Muscle layer of colon (tissue), 2 donors: ENCODE results near the gene AFAP1L2.

Source experiments
- H3K27ac ChIP-seq: one replicate; pipeline ENCODE4 v1.7.0; 2013; ENCODE audit warnings: low read depth, mild to moderate bottlenecking, low read length, moderate library complexity
- H3K27me3 ChIP-seq, 2 donors: one replicate each; pipeline ENCODE4 v1.7.0; 2013; ENCODE audit warnings: low read length in 2 of 2, mild to moderate bottlenecking in 2 of 2; ENCODE audit not compliant: insufficient read depth in 2 of 2, control insufficient read depth in 1 of 2
- H3K36me3 ChIP-seq: one replicate; pipeline ENCODE4 v1.7.0; 2013; ENCODE audit warnings: mild to moderate bottlenecking, low read length; ENCODE audit not compliant: insufficient read depth
- H3K4me1 ChIP-seq: one replicate; pipeline ENCODE4 v1.7.0; 2013; ENCODE audit warnings: mild to moderate bottlenecking, low read length; ENCODE audit not compliant: insufficient read depth
- H3K4me3 ChIP-seq, 2 donors: one replicate each; pipeline ENCODE4 v1.7.0; 2013; ENCODE audit warnings: low read length in 2 of 2, low read depth in 1 of 2, mild to moderate bottlenecking in 1 of 2, moderate library complexity in 1 of 2
- H3K9ac ChIP-seq: one replicate; pipeline ENCODE4 v1.7.0; 2013; ENCODE audit warnings: low read length
- H3K9me3 ChIP-seq: one replicate; pipeline ENCODE4 v1.7.0; 2013; ENCODE audit warnings: mild to moderate bottlenecking, low read length
- donor health status: abdominal sarcoma.
- donor health status: Adenocarcinoma of cecum.

Gene AFAP1L2

DNA sequence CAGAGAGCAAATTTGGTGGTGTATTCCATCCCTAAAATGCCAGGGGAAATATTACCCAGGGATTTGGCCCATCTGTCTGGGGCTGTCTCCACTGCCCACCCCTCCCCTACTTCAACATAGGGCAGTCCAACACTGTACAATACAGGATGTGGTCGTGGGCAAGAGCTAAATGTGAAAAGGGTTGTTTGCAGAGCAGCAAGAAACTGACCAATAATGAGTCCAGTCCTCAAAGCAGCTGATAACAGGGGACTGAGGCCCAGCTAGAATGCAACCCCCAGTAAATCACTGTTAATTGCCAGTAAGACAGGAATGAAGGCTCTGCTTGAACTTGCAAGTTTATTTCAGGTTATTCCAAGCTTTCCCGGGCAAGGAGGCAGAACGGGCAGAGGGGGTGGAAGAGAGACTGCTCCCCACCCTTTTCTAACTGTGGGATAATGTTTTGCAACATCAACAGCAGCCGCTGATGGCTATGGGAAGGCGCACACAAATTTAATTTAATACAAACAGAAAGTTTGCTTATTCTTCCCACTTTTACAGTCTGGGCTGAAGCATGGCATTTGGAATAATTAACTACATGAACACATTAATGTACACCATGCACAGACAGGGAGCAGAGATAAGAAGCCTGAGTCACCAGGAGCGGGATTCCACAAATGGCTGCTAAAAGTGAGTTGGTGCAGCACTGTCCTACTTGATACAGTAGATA lies 36.8 kb downstream of the AFAP1L2 start:
- Histone ChIP-seq H3K4me1 (peaks cover 18% of the 10 kb centered on the region), H3K9me3 (no peaks in the 10 kb centered on the region), H3K4me3 (no peak overlapping the region), H3K9ac (no peak overlapping the region), H3K36me3 (no peaks in the 10 kb centered on the region), H3K27ac (peak overlapping the region; percentile 72), H3K27me3 (no peaks in the 10 kb centered on the region)

DNA sequence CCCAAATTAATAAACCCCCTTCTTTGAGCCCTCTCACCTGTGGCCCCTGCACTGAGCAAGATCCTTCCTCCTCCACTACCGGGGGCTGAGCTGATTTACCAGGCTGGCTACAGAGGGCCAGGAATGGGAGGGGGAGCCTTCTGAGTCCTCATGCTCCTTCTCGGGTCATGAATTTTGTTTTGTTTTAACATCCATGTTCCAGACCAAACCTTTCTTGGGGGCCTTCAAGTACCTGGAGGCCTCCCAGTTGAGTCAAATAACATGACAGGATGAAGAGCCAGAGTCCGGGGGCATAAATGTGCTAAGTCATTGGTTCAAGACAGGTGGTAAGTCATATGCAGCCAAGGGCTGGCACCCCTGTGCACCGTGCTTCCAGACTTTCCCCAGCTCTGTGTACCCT lies 39.6 kb downstream of the AFAP1L2 start:
- Histone ChIP-seq H3K4me3 (no peak overlapping the region), H3K27me3 (no peaks in the 10 kb centered on the region), H3K27ac (no peak overlapping the region), H3K4me1 (peaks cover 18% of the 10 kb centered on the region), H3K36me3 (no peaks in the 10 kb centered on the region), H3K9ac (no peak overlapping the region), H3K9me3 (no peaks in the 10 kb centered on the region)

DNA sequence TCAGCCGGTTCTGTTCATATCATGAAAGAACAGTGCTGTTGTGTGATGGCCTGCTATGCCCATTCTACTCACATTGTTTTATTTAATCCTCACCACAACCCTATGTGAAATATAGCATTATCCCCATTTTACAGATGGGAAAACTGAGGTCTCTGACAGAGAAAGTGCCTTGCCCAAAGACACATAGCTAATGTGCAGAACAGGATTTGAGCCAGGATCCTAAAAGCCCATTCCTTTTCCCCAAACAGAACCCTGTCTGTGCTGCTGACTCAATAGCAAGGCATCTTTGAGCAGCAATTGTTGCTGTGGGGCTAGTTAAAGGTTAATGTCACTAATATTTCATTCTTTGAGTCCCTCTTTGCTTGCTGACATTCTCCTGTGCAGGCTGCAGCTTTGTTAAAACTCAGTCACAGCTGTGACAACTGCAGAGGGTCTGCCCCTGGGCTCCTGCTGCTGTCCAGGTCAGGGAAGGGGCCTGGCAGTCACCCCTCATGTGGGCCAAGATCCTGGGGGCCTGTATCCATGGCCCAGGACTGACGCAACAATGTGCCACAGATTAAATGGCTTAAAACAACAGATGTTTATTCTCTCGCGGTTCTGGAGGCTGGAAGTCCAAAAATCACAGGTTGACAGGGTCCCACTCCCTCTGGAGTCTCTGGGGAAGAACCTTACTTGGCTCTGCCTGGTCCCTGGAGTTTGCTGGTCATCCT lies 40.4 kb downstream of the AFAP1L2 start:
- Histone ChIP-seq H3K9ac (no peak overlapping the region), H3K9me3 (no peaks in the 10 kb centered on the region), H3K4me1 (peaks cover 25% of the 10 kb centered on the region), H3K27ac (no peak overlapping the region), H3K4me3 (no peak overlapping the region), H3K36me3 (no peaks in the 10 kb centered on the region), H3K27me3 (no peaks in the 10 kb centered on the region)

DNA sequence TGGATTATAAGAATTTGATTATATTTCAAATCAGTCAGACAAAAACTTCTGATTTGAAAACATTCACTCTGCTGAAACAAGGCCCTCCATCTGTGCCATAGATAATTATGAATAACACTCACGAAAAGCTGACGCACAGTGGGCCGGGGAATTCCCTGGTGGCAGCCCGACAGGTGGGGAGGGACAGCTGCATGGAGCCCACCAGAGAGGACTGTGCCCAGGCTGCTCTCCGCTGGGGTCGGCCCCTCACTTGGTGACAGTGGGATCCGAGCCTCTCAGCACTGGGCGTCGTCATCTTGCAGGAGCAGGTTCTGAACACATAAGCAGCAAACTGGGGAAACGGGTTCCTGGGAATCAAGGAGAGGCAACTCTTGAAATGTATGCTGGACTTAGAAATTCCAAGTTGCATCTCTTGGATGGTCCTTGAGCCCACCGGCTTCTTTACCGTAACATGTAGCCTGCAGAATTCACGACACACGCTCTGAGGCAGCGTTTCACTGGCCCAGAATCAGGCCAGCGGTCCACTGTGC lies 41.4 kb downstream of the AFAP1L2 start:
- no peaks in the 10 kb centered on the region for H3K9me3 ChIP-seq
- H3K27ac ChIP-seq, result no peak overlapping the region
- no peaks in the 10 kb centered on the region for H3K27me3 ChIP-seq
- no peak overlapping the region for H3K9ac ChIP-seq
- H3K36me3 ChIP-seq, result no peaks in the 10 kb centered on the region
- H3K4me1 ChIP-seq, result peaks cover 28% of the 10 kb centered on the region
- no peak overlapping the region for H3K4me3 ChIP-seq

DNA sequence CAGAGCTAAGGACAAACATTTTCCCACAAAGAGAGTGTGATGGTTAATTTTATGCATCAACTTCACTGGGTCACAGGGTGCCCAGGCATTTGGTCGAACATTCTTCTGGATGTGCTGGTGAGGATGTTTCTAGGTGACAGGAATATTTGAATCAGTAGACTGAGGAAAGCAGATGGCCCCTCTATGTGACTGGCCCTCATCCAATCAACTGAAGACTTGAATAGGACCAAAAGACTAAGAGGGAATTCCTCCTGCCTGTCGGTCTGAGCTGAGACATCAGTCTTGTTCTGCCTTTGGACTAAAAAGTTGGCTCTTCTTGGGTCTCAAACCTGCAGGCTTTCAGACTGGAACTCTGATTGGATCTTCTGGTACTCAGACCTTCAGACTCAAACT lies 44.4 kb downstream of the AFAP1L2 start:
- Histone ChIP-seq H3K9ac (no peak overlapping the region), H3K9me3 (no peaks in the 10 kb centered on the region), H3K27me3 (no peaks in the 10 kb centered on the region), H3K4me1 (peaks cover 29% of the 10 kb centered on the region), H3K27ac (no peak overlapping the region), H3K4me3 (no peak overlapping the region), H3K36me3 (no peaks in the 10 kb centered on the region)

DNA sequence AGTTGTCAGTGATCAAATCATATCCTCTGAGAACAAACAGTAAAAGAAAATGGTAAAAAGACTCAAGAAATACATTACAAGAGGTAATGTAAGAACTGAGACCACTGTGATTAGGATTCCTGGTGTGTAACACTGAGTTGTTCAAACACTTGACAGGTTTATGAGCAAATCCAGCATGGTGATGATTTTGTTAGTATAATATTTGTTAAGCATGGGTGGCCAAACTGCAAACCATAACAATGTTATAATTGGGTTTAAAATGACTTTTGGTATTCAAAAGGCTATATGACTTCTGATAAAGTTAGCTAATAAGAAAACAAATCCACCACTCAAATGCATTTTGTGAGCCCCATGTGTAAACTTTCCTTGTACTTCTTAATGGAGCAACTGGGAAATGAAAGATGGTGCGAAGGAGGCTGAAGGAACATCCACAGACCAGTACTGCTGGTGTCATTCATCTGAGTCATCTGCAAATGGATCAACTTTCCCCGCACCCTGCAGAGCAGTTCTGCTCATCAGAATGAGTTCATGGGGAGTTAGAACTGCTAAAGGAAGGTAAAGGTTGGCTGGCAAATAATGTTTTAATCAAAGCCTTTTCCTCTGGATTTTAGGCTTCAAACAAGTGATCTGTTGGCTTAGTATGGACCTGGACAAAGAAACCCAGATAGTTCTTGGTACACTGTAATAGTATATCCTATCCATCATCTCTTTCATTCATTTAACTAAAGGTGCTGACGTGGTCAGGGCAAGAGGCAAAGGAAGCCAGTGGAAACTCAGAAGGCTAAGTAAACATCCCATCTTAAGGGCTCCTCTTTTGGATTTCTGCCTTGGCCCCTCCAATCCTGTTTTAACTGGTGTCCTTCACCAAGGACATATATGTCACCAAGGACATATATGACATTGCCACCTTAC lies 45.0 kb downstream of the AFAP1L2 start:
- H3K9ac ChIP-seq, result no peak overlapping the region
- no peak overlapping the region for H3K27ac ChIP-seq
- no peaks in the 10 kb centered on the region for H3K9me3 ChIP-seq
- no peaks in the 10 kb centered on the region for H3K36me3 ChIP-seq
- H3K4me3 ChIP-seq, result no peak overlapping the region
- no peaks in the 10 kb centered on the region for H3K27me3 ChIP-seq
- H3K4me1 ChIP-seq, result peaks cover 29% of the 10 kb centered on the region

DNA sequence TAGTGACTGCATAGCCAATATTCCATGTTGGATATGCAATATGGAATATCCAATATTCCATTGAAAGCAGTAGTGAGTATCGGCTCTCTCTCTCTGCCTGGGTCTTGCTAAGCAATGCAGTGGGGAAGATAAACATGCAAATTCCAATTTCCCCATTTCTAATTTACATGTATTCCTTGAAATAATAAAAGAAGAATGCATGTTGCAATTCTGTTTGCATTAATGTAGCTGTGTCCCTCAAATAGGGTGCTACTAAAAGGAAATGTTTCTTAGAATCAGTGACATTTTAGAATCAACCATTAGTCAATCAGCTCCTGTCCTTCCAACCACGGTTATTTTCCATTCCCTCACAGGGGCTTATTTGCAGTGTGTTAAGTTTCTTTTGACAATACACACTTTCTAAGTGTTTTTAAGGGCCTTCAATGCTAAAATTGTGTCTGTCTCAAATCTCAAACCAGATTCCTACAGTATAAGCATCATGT lies 46.7 kb downstream of the AFAP1L2 start:
- H3K27ac ChIP-seq, result peak overlapping the region; percentile 27
- peaks cover 29% of the 10 kb centered on the region for H3K4me1 ChIP-seq
- no peak overlapping the region for H3K4me3 ChIP-seq
- H3K36me3 ChIP-seq, result no peaks in the 10 kb centered on the region
- no peaks in the 10 kb centered on the region for H3K27me3 ChIP-seq
- no peak overlapping the region for H3K9ac ChIP-seq
- H3K9me3 ChIP-seq, result no peaks in the 10 kb centered on the region

DNA sequence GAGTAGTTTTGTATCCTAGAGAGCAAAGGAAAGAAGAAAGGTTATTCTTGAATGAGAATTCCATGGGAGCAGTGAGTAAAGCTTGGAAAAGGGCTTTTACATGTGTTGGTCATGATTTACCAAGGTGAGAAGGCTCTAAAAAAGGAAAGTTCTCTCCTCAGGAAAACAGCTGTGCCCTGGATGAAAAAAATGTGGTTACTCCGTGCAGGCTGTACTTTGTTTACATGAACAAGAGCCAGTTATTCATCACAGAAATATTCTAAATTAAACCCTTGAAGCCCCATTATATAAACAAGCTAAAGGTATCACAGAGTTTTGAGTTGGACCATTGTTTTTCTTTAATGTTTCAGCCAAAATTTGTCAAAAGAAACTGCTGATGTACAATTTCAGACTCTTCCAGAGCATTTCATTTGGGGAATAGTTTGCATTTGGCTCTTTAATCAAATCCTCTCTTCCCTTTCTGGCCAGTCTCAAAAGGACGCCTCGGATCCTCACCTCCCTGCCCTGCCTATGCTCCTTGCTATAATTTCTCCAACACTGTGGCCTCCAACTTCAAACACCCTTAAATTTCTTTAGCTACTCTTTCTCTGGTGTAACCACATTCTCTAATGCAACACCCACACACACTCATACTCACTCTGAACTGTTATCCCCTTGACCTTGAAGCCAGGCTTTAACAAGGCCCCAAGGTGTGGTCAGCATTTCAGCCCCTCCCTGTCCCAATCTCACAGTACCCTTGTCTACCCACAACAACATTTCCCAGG lies 47.4 kb downstream of the AFAP1L2 start:
- H3K4me1 ChIP-seq, result peaks cover 29% of the 10 kb centered on the region
- peak overlapping the region; percentile 27 for H3K27ac ChIP-seq
- H3K9ac ChIP-seq, result no peak overlapping the region

DNA sequence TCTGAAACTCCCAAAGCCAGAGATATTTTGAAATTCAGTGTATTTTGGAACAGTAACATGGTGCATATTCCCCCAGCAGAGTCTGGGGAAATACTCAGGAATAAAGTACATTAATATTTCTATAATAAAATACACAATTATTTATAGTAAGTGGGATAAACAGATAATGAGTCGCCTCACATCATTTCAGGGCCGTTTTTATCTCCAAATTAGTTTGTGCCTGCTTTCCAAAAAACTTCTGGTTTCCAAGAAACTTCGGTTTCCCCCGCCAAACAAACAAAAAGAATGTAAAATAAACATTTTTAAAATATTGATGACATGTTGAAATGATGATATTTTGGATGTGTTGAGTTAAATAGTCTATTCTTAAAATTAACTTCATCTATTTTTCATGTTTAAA lies 48.2 kb downstream of the AFAP1L2 start:
- no peaks in the 10 kb centered on the region for H3K27me3 ChIP-seq
- H3K4me1 ChIP-seq, result peaks cover 36% of the 10 kb centered on the region
- no peak overlapping the region for H3K27ac ChIP-seq
- H3K4me3 ChIP-seq, result no peak overlapping the region
- H3K36me3 ChIP-seq, result no peaks in the 10 kb centered on the region
- no peak overlapping the region for H3K9ac ChIP-seq
- H3K9me3 ChIP-seq, result no peaks in the 10 kb centered on the region

More for the DNA sequence above, 47.4 kb downstream of the AFAP1L2 start:
- Histone ChIP-seq H3K27me3 (no peaks in the 10 kb centered on the region), H3K9me3 (no peaks in the 10 kb centered on the region), H3K4me3 (no peak overlapping the region), H3K36me3 (no peaks in the 10 kb centered on the region)

DNA sequence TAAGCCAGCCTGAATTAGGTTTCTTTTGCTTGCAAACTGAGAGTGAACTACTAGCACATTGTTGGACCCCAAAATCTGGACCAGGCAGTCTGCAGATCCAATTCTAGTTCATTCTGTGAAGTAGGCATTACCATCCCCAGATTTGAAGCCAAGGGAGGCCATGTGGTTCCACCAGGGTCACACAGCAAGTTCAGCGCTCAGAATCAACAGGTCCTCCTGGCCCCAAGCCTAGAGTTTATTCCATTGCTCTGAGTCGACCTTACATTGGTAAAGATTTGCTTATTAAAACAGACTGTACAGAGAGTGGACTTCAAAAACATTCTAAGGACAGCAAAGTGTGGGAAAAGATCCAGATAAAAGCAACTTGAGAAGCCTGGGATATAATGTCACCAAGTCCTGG lies 50.9 kb downstream of the AFAP1L2 start:
- Histone ChIP-seq H3K36me3 (no peaks in the 10 kb centered on the region), H3K4me1 (peaks cover 45% of the 10 kb centered on the region), H3K9me3 (no peaks in the 10 kb centered on the region), H3K27ac (no peak overlapping the region), H3K27me3 (no peaks in the 10 kb centered on the region), H3K4me3 (no peak overlapping the region), H3K9ac (no peak overlapping the region)
